SK-N-SH treated with all-trans-retinoic acid at 6 μM for 48 hours (cell line): ENCODE results near the gene DOCK1.

ENCODE experiments used
- ATAC-seq: fragments of 200-7000 bp; cut with Tn5 transposase; 3 replicates; pipeline ENCODE4 v1.9.1; 2020; ENCODE audit warnings: mild to moderate bottlenecking, moderate library complexity
- ARNTL ChIP-seq: fragments of 450-650 bp; formaldehyde crosslinking; IDR thresholded peaks from 2 replicates; pipeline ENCODE4 v1.5.0; 2020; ENCODE audit warnings: low read depth, mild to moderate bottlenecking, moderate library complexity, borderline replicate concordance
- BACH2 ChIP-seq: fragments of 250-450 bp; sonication (Bioruptor Pico); IDR thresholded peaks from 2 replicates; pipeline ENCODE4 v1.9.0; 2021; ENCODE audit warnings: mild to moderate bottlenecking, borderline replicate concordance
- CSDC2 ChIP-seq: fragments of 250-450 bp; sonication (Bioruptor Pico); IDR thresholded peaks from 2 replicates; pipeline ENCODE4 v1.5.0; 2020; ENCODE audit warnings: mild to moderate bottlenecking, moderate library complexity
- ESRRG ChIP-seq: fragments of 250-450 bp; sonication (Bioruptor Pico); IDR thresholded peaks from 2 replicates; pipeline ENCODE4 v1.6.1; 2021; ENCODE audit warnings: mild to moderate bottlenecking
- GLIS3 ChIP-seq: fragments of 250-450 bp; sonication (Bioruptor Pico); IDR thresholded peaks from 2 replicates; pipeline ENCODE4 v1.5.0; 2020; ENCODE audit warnings: mild to moderate bottlenecking, moderate library complexity
- RARB ChIP-seq: fragments of 250-450 bp; sonication (Bioruptor Pico); IDR thresholded peaks from 2 replicates; pipeline ENCODE4 v1.8.0; 2021; ENCODE audit warnings: mild to moderate bottlenecking, moderate library complexity
- SNAI2 ChIP-seq: fragments of 250-450 bp; sonication (Bioruptor Pico); IDR thresholded peaks from 2 replicates; pipeline ENCODE4 v1.5.0; 2020; ENCODE audit warnings: mild to moderate bottlenecking, moderate library complexity
- TCF4 ChIP-seq: fragments of 250-450 bp; sonication (Bioruptor Pico); IDR thresholded peaks from 2 replicates; pipeline ENCODE4 v1.8.0; 2021; ENCODE audit warnings: mild to moderate bottlenecking, moderate library complexity, borderline replicate concordance
- TOX ChIP-seq: fragments of 250-450 bp; sonication (Bioruptor Pico); IDR thresholded peaks from 2 replicates; pipeline ENCODE4 v1.8.0; 2021; ENCODE audit warnings: mild to moderate bottlenecking, moderate library complexity, borderline replicate concordance
- TSHZ2 ChIP-seq: fragments of 250-450 bp; sonication (Bioruptor Pico); IDR thresholded peaks from 2 replicates; pipeline ENCODE4 v1.5.0; 2020; ENCODE audit warnings: mild to moderate bottlenecking, moderate library complexity
- ZFP3 ChIP-seq: fragments of 250-450 bp; sonication (Bioruptor Pico); IDR thresholded peaks from 2 replicates; pipeline ENCODE4 v1.5.0; 2020; ENCODE audit warnings: mild to moderate bottlenecking, moderate library complexity
- ZFP30 ChIP-seq: fragments of 450-650 bp; formaldehyde crosslinking; IDR thresholded peaks from 2 replicates; pipeline ENCODE4 v1.5.0; 2022; ENCODE audit warnings: mild to moderate bottlenecking, moderate library complexity
- ZNF565 ChIP-seq: fragments of 450-650 bp; formaldehyde crosslinking; conservative IDR thresholded peaks from 2 replicates; pipeline ENCODE4 v1.5.0; 2020; ENCODE audit warnings: low read depth, mild to moderate bottlenecking, moderate library complexity
- ZNF70 ChIP-seq: fragments of 450-650 bp; formaldehyde crosslinking; IDR thresholded peaks from 2 replicates; pipeline ENCODE4 v1.5.0; 2020; ENCODE audit warnings: mild to moderate bottlenecking, moderate library complexity
- ZNF8 ChIP-seq: fragments of 450-650 bp; formaldehyde crosslinking; IDR thresholded peaks from 2 replicates; pipeline ENCODE4 v1.5.0; 2020; ENCODE audit warnings: mild to moderate bottlenecking, moderate library complexity
- TF ChIP-seq, protein P1 (sequence below): fragments of 250-450 bp; sonication (Bioruptor Pico); IDR thresholded peaks from 2 replicates; pipeline ENCODE4 v1.8.0; 2021; ENCODE audit warnings: low read depth, mild to moderate bottlenecking, moderate library complexity, borderline replicate concordance
- TF ChIP-seq, protein P2 (sequence below): fragments of 250-450 bp; sonication (Bioruptor Pico); IDR thresholded peaks from 2 replicates; pipeline ENCODE4 v1.8.0; 2020; ENCODE audit warnings: mild to moderate bottlenecking, moderate library complexity, borderline replicate concordance
- TF ChIP-seq, protein P3 (sequence below): fragments of 250-450 bp; sonication (Bioruptor Pico); IDR thresholded peaks from 2 replicates; pipeline ENCODE4 v1.5.1; 2021; ENCODE audit warnings: mild to moderate bottlenecking, moderate library complexity
- TF ChIP-seq, protein P4 (sequence below): fragments of 250-450 bp; sonication (Bioruptor Pico); IDR thresholded peaks from 2 replicates; pipeline ENCODE4 v1.5.1; 2020; ENCODE audit warnings: low read depth, mild to moderate bottlenecking, moderate library complexity

DOCK1 gene

GRCh38 chr10:126917375-126917774, 12.1 kb downstream of the DOCK1 start:
- ATAC-seq = no peak
- TF ChIP-seq CSDC2 (CRISPR knock-in tag) (no peak), BACH2 (CRISPR knock-in tag) (no peak), SNAI2 (CRISPR knock-in tag) (no peak), ZFP30 (CRISPR knock-in tag) (no peak), ARNTL (no peak), RARB (no peak), ZNF8 (CRISPR knock-in tag) (no peak), ESRRG (CRISPR knock-in tag) (no peak), ZFP3 (CRISPR knock-in tag) (no peak), TOX (CRISPR knock-in tag) (no peak), TCF4 (CRISPR knock-in tag) (no peak), ZNF565 (CRISPR knock-in tag) (no peak)
- TF ChIP-seq, protein P1, sequence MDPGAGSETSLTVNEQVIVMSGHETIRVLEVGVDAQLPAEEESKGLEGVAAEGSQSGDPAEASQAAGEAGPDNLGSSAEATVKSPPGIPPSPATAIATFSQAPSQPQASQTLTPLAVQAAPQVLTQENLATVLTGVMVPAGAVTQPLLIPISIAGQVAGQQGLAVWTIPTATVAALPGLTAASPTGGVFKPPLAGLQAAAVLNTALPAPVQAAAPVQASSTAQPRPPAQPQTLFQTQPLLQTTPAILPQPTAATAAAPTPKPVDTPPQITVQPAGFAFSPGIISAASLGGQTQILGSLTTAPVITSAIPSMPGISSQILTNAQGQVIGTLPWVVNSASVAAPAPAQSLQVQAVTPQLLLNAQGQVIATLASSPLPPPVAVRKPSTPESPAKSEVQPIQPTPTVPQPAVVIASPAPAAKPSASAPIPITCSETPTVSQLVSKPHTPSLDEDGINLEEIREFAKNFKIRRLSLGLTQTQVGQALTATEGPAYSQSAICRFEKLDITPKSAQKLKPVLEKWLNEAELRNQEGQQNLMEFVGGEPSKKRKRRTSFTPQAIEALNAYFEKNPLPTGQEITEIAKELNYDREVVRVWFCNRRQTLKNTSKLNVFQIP (CRISPR knock-in tag) = no peak
- TF ChIP-seq, protein P2, sequence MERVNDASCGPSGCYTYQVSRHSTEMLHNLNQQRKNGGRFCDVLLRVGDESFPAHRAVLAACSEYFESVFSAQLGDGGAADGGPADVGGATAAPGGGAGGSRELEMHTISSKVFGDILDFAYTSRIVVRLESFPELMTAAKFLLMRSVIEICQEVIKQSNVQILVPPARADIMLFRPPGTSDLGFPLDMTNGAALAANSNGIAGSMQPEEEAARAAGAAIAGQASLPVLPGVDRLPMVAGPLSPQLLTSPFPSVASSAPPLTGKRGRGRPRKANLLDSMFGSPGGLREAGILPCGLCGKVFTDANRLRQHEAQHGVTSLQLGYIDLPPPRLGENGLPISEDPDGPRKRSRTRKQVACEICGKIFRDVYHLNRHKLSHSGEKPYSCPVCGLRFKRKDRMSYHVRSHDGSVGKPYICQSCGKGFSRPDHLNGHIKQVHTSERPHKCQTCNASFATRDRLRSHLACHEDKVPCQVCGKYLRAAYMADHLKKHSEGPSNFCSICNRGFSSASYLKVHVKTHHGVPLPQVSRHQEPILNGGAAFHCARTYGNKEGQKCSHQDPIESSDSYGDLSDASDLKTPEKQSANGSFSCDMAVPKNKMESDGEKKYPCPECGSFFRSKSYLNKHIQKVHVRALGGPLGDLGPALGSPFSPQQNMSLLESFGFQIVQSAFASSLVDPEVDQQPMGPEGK (CRISPR knock-in tag) = no peak
- TF ChIP-seq, protein P3, sequence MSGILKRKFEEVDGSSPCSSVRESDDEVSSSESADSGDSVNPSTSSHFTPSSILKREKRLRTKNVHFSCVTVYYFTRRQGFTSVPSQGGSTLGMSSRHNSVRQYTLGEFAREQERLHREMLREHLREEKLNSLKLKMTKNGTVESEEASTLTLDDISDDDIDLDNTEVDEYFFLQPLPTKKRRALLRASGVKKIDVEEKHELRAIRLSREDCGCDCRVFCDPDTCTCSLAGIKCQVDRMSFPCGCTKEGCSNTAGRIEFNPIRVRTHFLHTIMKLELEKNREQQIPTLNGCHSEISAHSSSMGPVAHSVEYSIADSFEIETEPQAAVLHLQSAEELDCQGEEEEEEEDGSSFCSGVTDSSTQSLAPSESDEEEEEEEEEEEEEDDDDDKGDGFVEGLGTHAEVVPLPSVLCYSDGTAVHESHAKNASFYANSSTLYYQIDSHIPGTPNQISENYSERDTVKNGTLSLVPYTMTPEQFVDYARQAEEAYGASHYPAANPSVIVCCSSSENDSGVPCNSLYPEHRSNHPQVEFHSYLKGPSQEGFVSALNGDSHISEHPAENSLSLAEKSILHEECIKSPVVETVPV (CRISPR knock-in tag) = no peak

DNA sequence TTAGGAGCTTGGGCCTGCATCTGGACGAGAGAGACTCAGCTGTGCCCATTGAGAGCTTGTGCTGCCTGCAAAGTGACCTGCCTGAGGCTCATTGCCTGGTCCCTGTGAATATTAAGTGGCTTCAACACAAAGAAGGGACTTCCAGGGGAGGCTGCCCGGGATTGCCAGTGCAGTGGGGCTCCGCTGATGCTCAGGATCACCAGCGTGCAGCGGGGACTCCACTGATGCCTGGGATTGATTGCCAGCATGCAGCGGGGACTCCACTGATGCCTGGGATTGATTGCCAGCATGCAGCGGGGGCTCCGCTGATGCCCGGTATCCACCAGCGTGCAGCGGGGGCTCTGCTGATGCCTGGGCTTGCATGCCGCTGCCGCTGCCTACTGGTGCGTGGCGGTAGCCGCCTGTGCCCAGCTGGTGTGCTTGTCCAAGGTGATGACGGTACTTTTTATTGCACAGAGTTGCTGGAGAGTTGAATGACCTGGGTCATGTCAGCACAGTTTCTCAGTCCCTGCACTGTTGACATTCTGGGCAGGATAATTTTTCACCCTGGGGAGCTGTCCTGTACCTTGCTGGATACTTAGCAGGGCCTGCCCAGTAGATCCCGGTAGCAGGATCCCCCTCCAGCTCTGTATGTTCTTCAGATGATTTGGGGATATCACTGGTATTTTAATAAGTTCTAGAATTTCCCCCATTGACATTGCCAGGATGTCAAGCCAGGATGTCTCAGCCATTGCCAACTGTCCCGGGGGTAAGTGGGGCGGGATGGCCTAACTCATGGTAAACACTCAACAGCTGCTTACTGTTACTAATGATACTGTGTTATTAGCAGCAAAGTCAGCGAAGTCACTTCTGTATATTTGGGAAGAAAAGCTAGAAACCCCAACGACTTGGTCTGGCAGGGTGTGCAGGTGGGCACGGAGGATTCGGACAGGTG, 13.0 kb downstream of the DOCK1 start:
- ATAC-seq = no peak; the same call in 2 of the 3 replicates
- TF ChIP-seq ZNF70 (CRISPR knock-in tag) (no peak), TSHZ2 (CRISPR knock-in tag) (no peak), TOX (CRISPR knock-in tag) (no peak), SNAI2 (CRISPR knock-in tag) (no peak), TCF4 (CRISPR knock-in tag) (no peak), GLIS3 (CRISPR knock-in tag) (no peak)
- TF ChIP-seq, protein P2 (CRISPR knock-in tag) = no peak
- TF ChIP-seq, protein P3 (CRISPR knock-in tag) = no peak
- TF ChIP-seq, protein P1 (CRISPR knock-in tag) = no peak
- TF ChIP-seq, protein P4, sequence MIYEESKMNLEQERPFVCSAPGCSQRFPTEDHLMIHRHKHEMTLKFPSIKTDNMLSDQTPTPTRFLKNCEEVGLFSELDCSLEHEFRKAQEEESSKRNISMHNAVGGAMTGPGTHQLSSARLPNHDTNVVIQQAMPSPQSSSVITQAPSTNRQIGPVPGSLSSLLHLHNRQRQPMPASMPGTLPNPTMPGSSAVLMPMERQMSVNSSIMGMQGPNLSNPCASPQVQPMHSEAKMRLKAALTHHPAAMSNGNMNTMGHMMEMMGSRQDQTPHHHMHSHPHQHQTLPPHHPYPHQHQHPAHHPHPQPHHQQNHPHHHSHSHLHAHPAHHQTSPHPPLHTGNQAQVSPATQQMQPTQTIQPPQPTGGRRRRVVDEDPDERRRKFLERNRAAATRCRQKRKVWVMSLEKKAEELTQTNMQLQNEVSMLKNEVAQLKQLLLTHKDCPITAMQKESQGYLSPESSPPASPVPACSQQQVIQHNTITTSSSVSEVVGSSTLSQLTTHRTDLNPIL (CRISPR knock-in tag) = no peak
- TF ChIP-seq, all 23 proteins: peak for 0
